ENCODE measurements around the gene GPER1. TPM values are rescaled to one million over a fixed set of nuclear protein-coding genes. Genes with fewer than 3 reads are reported as not detected.

The GPER1 gene
- total RNA-seq, 1 experiment from 2014 or later: 0.84 TPM

DNA sequence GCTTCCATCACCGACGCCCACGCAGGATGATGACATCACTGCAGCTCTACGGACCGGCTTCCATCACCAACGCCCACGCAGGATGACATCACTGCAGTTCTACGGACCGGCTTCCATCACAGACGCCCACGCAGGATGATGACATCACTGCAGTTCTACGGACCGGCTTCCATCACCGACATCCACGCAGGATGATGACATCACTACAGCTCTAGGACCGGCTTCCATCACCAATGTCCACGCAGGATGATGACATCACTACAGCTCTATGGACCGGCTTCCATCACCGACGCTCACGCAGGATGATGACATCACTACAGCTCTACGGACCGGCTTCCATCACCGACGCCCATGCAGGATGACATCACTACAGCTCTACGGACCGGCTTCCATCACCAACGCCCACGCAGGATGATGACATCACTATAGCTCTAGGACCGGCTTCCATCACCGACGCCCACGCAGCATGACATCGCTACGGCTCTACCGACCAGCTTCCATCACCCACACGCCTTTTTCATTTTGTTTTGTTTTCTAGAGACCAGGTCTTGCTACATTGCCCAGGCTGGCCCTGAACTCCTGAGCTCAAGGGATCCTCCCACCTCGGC, 29.5 kb downstream of the GPER1 start:
- DNase-seq (ENCODE audit: low read depth): no peak

DNA sequence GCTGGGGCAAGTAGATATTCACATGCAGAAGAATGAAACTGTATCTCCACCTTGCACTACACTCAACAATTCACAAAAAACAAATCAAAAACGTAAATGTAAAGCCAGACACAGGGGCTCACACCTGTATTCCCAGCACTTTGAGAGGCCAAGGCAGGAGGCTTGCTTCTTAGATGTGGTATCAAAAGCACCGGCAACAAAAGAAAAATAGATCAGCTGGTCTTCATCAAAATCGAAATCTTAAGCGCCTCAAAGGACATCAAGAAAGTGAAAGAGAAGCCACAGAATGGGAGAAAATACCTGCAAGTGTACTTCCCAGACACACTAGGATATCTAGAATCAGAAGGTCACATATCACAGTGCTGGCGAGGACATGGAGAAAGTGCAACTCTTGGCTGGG, 31.3 kb downstream of the GPER1 start:
- no peak for DNase-seq (ENCODE audit: low read depth)

DNA sequence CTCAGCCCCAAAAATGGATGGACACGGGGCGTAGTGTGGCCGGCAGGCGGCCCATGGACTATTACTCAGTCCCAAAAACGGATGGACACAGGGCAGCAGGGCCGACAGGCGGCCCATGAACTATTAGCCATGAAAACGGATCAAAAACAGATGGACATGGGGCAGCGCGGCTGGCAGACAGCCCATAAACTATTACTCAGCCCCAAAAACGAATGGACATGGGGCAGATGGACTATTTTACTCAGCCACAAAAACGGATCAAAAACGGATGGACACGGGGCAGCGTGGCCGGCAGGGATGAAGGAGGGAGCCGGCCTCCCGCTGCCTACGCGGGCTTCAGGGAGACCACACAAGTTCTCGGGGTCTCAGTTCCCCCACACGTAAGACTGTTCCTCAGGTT, 32.9 kb downstream of the GPER1 start:
- no peak for DNase-seq (ENCODE audit: low read depth)

DNA sequence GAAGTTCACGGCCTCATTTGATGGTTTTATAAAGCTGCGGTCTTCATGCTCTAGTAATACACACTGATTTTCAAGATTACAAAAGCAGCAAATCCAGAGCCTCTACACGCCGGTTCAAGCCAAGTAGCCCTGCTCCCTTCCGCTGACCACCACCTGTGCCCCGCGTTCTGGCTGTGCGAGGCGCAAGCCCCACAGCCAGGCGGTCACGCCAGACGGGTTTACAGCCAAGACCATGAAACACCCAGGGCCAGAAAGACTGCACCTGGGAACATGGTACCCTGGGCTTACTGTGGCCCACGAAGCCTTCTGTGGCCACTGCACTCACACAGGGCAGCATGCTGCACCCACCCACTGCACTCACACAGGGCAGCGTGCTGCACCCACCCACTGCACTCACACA, 33.6 kb downstream of the GPER1 start:
- no peak for DNase-seq (ENCODE audit: low read depth)

DNA sequence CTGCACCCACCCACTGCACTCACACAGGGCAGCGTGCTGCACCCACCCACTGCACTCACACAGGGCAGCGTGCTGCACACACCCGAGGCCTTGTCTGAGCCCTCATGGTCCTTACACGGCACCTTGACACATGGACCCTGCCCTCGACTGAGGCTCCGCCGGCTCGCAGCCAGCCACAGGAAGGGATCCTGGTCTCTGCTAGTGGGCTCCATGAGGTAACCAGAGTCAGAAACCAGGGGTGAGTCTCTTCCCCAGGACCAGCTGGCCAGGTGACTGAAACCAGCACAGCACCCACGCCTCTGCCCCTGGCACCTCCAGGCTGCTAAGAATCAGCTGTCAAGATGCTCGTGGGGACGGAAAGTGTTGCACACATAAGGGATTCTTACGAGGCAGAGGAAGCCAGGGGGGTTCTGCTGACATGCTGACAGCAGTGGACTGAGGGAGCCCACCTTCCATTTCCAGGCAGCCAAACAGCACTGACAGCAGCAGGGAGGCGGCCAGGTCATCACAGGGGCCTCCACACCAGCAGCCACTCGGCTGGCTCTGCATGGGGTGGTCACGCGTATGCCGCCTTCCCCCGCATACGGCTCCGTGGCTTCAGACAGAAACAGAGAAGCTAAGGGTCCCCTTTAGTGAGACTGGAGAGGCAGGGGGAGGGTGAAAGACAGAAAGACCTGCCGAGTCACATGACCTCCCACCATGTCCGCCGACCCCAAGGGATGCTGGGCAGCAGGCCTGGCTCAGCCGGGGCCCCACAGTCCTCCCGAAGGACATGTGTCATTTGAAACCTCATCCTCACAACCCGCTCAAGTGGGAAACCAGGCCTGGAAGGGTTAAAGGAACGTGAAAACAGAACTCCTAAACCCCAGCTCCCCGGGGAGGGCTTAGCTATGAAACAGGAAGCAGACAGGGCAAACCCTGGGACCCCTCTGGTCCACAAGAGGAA, 34.2 kb downstream of the GPER1 start:
- no peak for DNase-seq (ENCODE audit: low read depth)

DNA sequence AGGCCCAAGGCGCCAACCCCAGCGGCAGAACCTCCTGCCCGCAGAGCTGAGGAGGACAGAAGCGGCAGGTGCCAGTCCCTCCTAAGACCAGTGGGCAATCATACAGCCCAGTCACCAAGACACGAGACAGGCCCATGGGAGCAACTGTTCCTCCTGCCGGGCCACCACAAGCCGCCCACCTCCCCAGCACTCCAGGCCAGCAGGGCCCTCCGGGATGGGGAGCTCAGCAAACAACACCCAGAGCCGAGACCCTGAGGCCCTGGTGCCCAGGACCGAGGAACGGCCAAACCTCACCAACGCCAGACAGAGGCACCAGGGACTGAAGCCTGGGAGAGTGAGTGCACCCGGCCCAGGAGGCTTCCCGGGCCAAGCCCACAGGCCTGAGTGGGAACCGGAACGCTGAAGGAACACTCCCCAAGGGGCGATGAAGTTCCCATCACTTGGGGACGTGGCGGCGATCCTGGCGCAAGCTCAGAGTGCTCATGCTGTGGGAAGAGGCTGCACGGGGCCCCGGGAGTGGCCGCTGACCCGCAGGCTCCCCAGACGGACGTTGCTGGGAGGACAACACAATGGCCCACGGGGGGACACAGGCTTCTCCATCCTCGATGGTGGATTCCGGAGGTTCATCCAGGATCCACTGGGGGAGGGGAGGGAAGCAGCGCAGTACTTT, 35.1 kb downstream of the GPER1 start:
- no peak for DNase-seq (ENCODE audit: low read depth)

DNA sequence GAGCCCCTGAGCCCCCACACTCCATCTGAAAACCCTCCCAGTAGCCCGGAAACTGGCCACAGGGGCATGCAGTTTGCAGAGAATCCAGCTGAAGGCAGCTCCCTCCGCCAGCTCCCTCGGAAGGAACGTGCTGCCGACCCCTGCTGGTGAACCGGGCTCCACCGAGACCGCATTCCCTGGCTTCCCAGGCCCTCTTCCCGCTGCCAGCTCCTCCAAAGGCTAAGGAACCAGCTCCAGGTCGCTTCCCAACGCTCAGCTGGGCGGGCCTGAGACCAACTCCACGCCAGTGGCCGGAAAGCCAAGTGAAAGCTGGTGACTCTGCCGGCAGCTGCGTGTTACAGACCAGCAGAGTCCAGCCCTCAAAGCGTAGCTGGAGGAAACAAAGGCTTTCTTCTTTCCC, 35.8 kb downstream of the GPER1 start:
- peak; percentile 86 for DNase-seq (ENCODE audit: low read depth)

DNA sequence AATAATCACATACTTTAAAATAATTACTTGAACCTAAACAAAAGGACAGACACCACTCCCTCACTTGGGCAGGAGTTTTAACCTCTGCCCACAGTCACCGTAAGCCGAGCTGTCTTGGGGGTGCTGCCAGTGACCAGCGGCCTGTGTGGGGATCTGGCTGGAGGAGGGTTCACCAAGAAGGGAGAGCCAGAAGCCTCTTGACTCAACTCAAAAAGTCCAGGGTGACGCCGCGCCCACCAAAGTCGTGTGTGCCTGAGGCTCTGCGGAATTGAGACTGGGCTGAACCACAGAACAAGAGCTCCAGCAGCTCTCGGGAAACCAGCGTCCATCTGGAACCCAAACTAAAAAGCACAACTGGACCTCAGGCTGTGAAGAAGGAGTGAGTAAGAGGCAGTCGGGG, 36.3 kb downstream of the GPER1 start:
- DNase-seq (ENCODE audit: low read depth): peak; percentile 74

DNA sequence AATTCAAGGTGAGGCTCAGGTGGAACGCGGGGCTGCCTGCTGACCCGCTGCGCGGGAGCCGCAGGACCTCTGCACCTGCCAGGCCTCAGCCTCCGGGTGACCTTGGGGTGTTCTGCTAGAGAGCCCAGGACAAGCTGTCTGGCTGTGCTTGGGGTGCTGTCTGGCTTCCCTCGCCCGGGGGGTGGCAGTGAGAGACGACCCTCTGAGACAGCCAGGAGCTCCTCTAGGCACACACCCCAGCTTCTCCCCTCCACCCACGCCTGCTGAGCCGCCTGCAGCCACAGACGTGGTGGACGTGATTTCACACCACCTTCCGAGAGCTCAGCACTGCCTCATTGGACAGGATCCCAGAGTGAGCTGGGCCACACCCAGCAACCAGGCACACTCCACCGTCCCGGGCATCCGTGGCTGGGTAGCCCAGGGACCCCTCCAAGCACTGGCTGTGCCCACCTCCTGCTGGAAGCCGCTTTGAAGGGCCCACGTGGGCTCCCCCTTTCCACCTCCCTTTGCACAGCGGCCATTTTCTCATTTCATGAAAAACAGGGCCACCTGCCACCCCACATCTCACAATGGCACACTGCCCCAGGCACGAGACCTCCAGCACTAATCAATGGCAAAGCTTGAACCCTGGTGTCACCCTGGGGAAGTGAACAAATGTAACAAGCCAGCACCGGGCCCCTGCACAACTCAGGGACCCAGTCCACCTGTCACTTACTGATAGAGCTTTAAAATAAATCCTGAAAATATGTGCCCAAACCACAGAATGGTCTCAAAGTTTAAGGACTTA, 37.1 kb downstream of the GPER1 start:
- DNase-seq (ENCODE audit: low read depth): no peak

DNA sequence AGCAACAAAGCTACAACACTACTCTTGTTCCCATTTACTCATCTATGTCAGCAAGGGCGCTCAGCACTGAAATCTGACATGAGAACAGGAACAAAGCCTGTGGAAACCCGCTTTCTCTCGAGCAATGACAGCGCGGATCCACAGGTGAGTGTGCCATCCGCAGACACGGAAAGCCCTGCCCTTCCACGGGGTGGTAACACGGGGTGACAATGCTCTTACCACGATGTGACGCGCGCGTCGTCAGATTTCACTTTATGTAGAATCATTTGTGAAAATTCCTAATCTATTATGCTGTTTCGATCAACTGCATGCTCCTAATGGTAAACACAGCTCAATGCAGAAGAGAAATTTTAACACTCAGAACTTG, 37.7 kb downstream of the GPER1 start:
- DNase-seq (ENCODE audit: low read depth): no peak

DNA sequence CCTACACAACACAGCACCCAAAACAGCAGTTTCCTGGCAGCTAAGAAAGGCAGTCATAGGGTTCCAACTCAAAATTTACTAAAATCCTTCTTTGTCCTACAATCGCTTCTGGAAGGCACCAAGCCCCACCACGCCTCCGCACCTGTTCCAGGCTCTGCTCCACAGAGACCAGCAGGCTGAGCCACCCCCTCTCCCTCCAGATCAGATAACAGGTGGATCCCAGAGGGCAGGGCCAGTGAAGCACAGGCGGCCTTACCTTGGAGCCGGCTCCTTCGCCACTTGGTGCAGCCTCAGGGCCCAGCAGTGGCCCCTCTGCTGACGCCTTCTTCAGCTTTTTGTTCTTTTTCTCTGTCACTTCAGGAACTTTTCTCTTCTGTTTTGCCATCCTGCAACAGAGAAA, 39.1 kb downstream of the GPER1 start:
- no peak for DNase-seq (ENCODE audit: low read depth)

DNA sequence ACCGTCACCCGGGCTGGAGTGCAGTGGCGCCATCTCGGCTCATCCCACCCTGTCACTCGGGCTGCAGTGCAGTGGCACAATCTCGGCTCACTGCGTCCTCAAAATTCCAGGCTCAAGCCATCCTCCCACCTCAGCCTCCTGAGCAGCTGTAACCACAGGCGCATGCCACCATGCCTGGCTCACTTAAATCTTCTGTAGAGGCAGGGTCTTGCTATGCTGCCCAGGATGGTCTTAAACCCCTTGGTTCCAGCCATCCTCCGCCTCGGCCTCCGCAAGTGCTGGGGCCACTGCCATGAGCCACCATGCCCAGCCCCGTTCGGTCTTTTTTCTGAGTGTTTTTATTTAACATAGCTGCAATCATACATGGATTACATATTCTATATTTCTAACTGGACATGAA, 41.5 kb downstream of the GPER1 start:
- DNase-seq (ENCODE audit: low read depth): no peak

DNA sequence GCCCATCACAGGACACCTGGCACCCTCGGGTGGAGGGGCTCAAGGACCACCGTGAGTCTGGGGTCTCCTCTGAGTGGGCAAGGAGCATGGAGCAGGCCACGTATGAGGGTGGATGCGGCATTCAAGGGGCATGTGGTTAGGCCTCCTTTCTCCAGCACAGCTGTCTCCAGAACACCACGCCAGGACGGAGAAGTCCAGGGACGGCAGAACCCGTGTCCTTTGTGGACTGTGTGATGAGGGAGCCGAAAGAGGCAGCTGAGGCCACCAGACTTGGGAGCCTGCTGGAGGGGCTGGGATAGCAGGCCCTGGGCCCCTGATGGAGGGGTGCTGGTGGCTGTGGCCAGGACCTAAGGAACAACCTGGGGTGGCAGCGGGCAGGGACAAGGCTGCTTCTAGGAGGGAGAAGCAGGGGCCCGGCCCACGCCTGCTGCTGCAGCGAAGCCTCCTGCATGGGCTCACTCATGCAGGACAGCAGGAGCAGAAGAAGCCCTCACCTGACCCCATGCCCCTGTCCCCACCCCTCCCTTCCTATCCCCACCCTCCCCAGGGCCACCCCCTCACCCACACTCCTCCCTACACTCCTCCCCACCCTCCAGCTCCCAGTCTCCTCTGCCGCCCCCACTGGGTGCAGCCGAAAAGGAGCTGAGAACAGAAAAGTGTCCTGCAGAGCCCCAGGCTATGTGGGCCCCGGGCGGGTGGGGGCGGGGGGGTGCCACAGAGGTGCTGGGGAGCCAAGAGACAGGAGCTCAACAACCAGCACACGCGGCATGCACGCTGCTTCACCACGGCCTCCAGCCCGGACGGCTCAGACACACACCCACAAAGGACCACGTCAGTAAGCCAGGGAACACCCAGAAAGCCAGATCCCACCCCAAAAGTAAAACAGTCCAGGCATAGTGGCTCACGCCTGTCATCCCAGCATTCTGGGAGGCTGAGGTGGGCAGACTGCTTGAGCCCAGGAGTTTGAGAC, 42.4 kb downstream of the GPER1 start:
- DNase-seq (ENCODE audit: low read depth): no peak

DNA sequence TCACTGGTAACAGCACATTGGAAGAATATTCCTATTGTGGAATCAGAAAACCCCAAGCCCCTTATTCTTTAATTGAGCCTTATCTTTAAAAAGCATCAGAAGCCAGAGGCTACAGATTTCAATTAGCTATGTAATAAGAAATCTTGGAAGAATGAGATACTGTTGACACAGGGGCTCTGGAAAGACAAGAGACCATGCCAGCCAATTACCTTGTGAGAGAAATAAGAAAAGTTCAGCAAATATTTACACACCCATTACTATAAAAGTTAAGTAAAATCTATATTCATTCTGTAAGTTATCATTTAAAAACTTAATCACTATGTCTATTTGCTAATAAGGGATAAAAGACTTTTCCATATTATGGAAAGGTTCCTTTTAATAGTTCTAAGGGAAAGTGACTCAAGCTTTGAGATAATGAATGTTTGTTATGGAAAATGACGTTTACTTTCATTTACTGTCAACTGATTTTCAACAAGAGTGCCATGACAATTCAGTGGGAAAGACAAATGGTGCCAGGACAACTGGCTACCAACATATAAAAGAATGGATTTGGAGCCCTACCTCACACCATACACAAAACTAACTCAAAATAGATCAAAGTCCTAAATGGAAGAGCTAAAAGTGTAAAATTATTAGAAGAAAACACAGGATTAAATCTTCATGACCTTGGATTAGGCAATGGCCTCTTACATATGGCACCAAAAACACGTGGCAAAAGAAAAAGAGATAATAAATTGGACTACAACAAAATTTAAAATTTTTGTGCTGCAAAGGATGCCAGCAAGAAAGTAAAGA, 43.8 kb downstream of the GPER1 start:
- no peak for DNase-seq (ENCODE audit: low read depth)

DNA sequence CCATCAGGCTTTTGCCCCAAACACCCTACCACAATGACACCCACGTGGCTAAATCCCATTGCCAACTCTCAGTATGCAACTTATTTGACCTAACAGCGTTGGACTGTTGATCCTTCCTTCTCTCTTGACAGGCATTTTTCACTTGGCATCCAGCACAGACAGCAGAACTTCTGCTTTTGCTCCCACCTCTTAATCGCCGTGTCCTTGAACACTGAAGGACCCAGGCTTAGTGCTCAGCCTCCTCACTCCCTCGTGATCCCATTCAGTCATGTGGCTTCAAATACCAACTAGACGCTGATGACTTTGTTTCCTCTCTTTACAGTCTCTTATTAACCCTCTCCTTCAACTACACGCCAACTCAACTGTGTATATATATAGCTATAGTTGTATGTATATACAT, 47.0 kb downstream of the GPER1 start:
- no peak for DNase-seq (ENCODE audit: low read depth)

DNA sequence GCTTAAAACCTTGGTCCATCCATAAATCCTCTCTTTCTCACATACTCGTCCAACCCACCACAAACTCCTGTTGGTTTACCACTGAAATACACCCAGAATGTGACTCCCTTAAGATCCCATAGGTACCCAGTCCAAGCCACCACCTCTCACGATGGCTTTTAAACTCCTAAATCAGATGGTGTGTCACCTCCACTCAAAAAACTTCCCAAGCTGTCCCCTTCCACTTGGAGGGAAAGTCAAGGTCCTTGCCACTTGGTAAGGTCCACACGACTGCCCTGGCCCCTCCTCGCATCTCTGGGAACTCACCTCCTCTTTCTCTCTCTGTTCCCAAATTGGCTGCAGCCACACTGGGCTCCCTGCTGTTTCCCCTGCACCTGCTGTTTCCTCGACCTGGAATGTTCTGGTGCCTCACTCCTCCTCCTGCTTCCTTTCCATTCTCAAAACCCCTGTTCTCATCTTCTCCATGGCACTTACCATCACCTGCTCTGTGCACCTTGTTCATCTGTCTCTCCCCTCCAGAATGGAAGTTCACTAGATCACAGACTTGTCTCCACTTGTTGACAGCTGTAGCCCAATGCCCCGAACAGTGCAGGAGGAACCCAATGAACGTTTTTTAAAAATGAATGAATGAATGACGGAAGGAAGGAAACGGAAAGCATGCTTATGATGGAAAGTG, 49.1 kb downstream of the GPER1 start:
- DNase-seq (ENCODE audit: low read depth): no peak

DNA sequence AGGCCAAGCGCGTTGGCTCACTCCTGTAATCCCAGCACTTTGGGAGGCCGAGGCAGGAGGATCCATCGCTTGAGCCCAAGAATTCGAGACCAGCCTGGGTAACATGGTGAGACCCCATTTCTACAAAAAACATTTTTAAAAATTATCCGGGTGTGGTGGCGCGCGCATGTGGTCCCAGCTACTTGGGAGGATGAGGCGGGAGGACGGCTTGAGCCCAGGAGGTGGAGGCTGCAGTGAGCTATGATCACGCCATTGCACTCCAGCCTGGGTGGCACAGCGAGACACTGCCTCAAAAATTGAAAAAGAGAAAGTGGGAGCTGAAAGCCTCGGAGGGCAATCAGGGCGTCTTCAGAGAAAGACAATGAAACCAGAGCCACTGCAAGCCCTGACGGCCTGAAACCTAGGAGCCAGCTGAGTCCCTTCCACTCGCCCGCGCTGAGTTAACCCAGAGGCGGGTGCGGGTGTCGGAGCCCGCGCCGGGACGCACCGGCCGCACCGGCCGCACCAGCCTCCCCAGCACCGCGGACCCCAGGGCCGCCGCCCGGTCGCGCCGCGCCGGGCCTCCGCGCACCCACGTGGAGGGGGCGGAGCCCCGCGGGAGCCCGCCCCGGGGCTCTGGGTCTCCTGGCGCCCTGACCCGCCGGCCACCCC, 49.7 kb downstream of the GPER1 start:
- DNase-seq (ENCODE audit: low read depth): no peak

DNA sequence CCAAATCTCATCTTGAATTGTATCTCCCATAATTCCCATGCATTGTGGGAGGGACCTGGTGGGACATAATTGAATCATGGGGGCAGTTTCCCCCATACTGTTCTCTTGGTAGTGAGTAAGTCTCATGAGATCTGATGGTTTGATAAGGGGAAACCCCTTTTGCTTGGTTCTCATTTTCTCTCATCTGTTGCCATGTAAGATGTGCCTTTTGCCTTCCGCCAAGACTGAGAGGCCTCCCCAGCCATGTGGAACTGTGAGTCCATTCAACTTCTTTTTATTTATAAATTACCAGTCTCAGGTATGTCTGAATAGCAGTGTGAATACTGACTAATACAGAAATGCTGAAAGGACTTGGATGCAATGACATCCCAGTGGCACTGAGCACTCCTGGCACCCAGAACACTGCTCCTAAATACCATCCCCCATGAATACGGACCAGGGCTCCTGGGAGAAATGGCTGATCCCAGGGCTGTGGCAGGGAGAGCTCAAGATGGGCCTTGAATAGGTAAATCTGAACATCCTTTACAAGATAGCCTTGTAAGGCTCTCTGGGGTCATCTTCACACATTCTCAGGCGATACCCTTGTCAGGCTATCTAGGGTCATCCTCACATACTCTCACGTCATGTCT, 52.7 kb downstream of the GPER1 start:
- DNase-seq (ENCODE audit: low read depth): no peak

Data from RPMI7951 (cell line).